ENCODE measurements around the gene RAB34. TPM values are rescaled to one million over a fixed set of nuclear protein-coding genes. Genes with fewer than 3 reads are reported as not detected.

RAB34 gene
- total and polyA plus RNA-seq, 2 experiments from 2014 or later, result 160 to 180 TPM

DNA sequence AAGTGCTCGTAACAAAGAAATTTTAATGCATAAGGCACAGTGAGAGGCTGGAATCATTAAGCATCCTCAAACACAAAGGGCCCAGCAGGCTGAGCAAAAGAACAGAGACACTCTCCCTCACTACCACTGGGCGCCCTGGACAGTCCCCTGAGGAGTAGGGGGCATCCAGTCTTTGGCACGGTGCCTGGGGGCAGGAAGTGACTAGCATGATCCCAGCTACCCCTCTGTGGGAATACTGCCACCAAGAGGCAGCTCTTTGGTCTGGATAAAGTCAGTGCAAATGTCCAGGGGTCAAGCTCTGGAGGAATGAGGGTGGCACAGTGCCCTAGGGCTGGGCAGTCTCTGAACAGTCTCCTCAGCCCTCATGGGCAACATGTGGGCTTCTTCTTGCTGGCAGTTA is 3.4 kb downstream of the RAB34 start:
- Histone ChIP-seq H3K9me2 (replicated peaks; ENCODE audit: insufficient read depth) (no peaks in the 10 kb centered on the region), H4K20me1 (ENCODE audit: insufficient read depth, poor library complexity, severe bottlenecking) (peaks cover 5% of the 10 kb centered on the region), H3K27me3 (no peaks in the 10 kb centered on the region), H3K27ac (no peak overlapping the region), H3K4me2 (no peak overlapping the region), H3K9me3 (ENCODE audit: low read depth) (no peaks in the 10 kb centered on the region), H3K4me3 (no peak overlapping the region), H3K4me1 (ENCODE audit: insufficient read depth) (peaks cover 40% of the 10 kb centered on the region), H3K79me2 (peaks cover 30% of the 10 kb centered on the region), H3K36me3 (replicated peaks; ENCODE audit: insufficient read depth, low read depth) (no peaks in the 10 kb centered on the region), H2AFZ (no peak overlapping the region)
- TF ChIP-seq, protein P1, sequence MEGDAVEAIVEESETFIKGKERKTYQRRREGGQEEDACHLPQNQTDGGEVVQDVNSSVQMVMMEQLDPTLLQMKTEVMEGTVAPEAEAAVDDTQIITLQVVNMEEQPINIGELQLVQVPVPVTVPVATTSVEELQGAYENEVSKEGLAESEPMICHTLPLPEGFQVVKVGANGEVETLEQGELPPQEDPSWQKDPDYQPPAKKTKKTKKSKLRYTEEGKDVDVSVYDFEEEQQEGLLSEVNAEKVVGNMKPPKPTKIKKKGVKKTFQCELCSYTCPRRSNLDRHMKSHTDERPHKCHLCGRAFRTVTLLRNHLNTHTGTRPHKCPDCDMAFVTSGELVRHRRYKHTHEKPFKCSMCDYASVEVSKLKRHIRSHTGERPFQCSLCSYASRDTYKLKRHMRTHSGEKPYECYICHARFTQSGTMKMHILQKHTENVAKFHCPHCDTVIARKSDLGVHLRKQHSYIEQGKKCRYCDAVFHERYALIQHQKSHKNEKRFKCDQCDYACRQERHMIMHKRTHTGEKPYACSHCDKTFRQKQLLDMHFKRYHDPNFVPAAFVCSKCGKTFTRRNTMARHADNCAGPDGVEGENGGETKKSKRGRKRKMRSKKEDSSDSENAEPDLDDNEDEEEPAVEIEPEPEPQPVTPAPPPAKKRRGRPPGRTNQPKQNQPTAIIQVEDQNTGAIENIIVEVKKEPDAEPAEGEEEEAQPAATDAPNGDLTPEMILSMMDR (IDR thresholded peaks at IDR 0.05; ENCODE audit: poor library complexity), result no peak
- TF ChIP-seq EZH2 (IDR thresholded peaks at IDR 0.05; ENCODE audit: borderline replicate concordance) (no peak), EZH2phosphoT487 (IDR thresholded peaks at IDR 0.05; ENCODE audit: low read depth, severe bottlenecking, unreplicated experiment) (no peak)
- WGBS (ENCODE audit: low lambda C conversion rate, missing lambda C conversion rate), result 98% methylated on average over 3 of the region's 3 CpGs
- no peak for DNase-seq (ENCODE audit: low spot score)

DNA sequence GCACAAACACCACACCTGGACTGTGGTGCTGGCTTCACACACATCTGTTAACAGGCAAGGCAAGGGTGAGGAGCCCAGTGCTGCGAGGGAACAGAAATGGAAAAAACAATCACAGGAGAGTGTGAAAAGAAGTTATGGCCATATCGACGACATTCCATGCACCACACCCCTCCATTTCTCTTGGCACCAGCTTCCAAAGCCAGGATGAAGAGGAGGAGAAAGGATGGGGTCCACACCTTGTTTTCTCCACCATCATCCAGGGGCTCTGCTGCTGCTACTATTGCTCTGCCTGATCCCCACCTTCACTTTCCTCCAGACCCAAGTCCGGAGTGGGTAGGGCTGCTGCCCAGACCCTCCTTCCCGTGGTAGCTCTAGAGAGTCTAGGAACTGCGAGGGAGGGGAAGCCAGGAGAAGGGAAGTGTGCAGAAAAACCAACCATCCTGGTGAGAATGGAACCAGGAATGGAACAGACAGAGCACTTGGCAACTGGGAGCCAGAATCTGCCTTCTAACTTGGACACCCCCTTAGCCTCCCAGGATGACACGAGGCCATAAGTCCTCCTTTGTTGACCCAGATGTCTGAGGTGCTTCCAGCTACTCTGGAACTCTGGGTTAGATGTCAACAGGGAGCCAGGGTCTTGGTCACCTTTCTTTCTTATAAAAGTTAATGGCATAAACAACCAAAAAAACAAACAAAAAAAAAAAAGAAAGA is 4.8 kb downstream of the RAB34 start:
- Histone ChIP-seq H3K9me3 (ENCODE audit: low read depth) (no peaks in the 10 kb centered on the region), H4K20me1 (ENCODE audit: insufficient read depth, poor library complexity, severe bottlenecking) (peaks cover 5% of the 10 kb centered on the region), H3K9me2 (replicated peaks; ENCODE audit: insufficient read depth) (no peaks in the 10 kb centered on the region), H3K4me3 (no peak overlapping the region), H3K27ac (peak overlapping the region; percentile 97), H3K27me3 (no peaks in the 10 kb centered on the region), H3K4me2 (peak overlapping the region; percentile 85), H3K4me1 (ENCODE audit: insufficient read depth) (peaks cover 30% of the 10 kb centered on the region), H3K36me3 (replicated peaks; ENCODE audit: insufficient read depth, low read depth) (no peaks in the 10 kb centered on the region), H2AFZ (no peak overlapping the region), H3K79me2 (peaks cover 34% of the 10 kb centered on the region)
- 79% methylated on average over 7 of the region's 7 CpGs for WGBS (ENCODE audit: low lambda C conversion rate, missing lambda C conversion rate)
- TF ChIP-seq, protein P1 (IDR thresholded peaks at IDR 0.05; ENCODE audit: poor library complexity), result no peak
- TF ChIP-seq EZH2 (IDR thresholded peaks at IDR 0.05; ENCODE audit: borderline replicate concordance) (no peak), EZH2phosphoT487 (IDR thresholded peaks at IDR 0.05; ENCODE audit: low read depth, severe bottlenecking, unreplicated experiment) (no peak)
- no peak for DNase-seq (ENCODE audit: low spot score)

DNA sequence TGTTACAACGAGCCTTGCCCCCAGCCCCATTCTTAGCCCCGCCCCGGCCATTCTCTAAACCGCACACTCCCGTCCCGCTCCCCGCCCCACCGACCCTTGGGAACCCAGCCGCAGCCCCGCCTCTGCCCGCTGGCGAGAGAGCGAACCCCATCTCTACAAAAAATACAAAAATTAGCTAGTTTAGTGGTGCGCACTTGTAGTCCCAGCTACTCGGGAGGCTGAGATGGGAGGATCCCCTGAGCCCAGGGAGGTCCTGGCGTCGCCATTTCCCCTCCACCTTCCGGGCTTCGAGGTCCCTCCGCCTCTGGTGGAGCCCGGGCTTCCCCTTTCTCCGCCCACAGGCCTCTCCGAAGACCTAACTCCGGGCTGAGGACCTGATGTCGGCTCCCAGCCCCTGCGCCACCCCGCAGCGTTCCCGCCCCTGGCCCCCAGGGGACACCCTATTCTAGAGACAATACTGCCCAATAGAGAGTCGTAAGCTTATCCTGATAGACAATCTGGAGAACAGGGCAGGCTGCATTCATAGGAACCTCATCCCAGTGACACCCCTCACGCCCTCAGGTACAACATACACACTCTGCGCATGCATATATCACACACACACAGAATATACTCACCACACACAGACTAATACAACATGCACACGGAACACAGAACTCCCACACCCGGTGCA is 5.5 kb downstream of the RAB34 start:
- 29% methylated on average over 25 of the region's 34 CpGs for WGBS (ENCODE audit: low lambda C conversion rate, missing lambda C conversion rate)
- H4K20me1 ChIP-seq (ENCODE audit: insufficient read depth, poor library complexity, severe bottlenecking), result peaks cover 5% of the 10 kb centered on the region

More for the DNA sequence above, 5.5 kb downstream of the RAB34 start:
- Histone ChIP-seq H3K9me3 (ENCODE audit: low read depth) (no peaks in the 10 kb centered on the region), H3K27me3 (no peaks in the 10 kb centered on the region), H3K9me2 (replicated peaks; ENCODE audit: insufficient read depth) (no peaks in the 10 kb centered on the region), H3K27ac (peak overlapping the region; percentile 97), H2AFZ (peak overlapping the region; percentile 17), H3K36me3 (replicated peaks; ENCODE audit: insufficient read depth, low read depth) (no peaks in the 10 kb centered on the region), H3K4me2 (peak overlapping the region; percentile 85), H3K4me3 (no peak overlapping the region), H3K4me1 (ENCODE audit: insufficient read depth) (peaks cover 30% of the 10 kb centered on the region), H3K79me2 (peaks cover 30% of the 10 kb centered on the region)
- peak; percentile 57 for DNase-seq (ENCODE audit: low spot score)
- TF ChIP-seq, protein P1 (IDR thresholded peaks at IDR 0.05; ENCODE audit: poor library complexity), result no peak
- TF ChIP-seq EZH2 (IDR thresholded peaks at IDR 0.05; ENCODE audit: borderline replicate concordance) (no peak), EZH2phosphoT487 (IDR thresholded peaks at IDR 0.05; ENCODE audit: low read depth, severe bottlenecking, unreplicated experiment) (no peak)
